GM21515 (cell line): Measurements from ENCODE around the gene TMEM86B.
"Not testable (repeated sequence)": the region's sequence is repeated elsewhere in the genome, so short reads cannot be mapped to it uniquely, and the experiment has no call there.

ENCODE experiments used
- ATAC-seq: cut with Tn5 transposase; IDR thresholded peaks from one replicate; pipeline ENCODE4 v1.9.1; 2021; ENCODE audit not compliant: unreplicated experiment

Gene TMEM86B

DNA sequence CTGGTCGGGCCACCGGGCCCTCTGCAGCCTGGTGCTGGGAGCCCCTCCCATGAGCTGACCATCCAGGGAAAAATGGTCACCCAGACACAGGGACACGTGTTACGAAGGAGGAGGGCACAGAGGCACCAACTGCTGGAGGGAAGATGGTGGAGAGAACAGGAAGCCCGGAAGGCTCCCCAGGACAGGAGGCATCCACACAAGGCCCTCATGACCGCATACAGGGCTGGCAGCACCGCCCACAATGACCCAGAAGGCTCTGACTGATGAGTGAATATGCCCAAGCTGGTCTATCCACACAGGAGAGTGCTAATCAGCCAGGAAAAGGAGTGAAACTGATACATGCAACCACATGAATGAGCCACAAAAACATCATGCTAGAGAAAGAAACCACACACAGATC is 14.0 kb upstream of the TMEM86B start:
- no peak for ATAC-seq

DNA sequence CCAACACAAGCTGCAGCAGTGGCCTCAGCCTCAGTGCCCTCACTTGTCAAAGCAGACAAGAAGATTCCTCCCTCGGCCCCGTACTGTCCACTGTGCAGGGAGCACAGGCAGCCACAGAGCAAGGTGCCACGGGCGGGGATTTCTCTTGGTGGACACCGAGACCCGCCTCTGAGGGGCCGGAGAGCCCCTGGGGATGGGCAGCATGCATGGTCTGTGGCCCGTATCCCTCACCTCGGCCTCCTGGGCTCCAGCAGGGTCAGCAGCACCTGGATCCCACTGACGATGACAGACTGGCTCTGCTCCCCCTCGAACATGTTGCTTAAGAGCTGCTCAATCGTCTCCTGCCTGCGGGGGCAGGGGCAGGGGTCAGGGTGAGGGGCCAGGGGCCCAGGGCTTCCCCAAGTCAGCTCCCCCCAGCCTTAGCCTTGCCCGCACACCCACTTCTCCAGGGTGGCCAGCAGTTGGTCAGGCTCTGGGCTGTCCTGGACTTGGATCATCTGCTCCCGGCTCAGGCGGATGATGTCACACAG is 13.4 kb upstream of the TMEM86B start:
- no peak for ATAC-seq

DNA sequence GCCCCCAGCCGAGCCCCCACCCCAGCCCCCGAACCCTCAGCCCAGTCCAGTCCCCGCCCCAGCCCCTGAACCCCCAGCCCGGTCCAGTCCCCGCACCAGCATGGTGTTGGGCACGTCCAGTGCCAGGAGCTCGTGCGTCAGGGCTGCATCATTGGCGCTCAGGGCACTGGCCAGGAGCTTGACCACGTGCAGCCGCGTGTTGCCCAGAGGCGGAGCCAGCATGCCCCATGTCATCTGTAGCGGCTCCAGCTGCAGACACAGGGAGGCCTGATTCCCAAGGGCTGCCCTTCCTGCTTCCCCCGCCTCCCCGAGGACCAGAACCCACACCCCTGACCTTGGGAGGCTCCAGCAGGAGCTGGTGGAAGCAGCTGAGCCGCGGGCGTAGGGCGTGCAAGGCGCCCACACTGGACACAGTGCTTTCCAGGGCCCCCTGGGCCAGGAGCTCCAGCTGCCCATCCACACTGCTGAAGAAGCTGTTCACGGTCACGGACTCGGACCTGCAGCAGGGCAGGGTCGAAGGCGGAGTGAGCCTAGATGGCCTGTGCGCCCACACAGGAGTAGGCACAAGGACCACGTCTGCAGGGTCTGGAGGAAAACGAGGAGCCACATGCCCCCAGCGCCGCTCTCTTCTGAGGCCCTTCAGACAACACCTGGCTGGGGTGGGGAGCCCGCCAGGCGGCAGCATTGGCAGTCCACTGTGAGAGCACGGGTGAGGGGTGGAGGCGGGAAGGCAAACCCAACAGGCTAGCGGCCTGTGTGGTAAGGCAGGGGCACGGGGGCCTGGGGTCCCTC is 12.8 kb upstream of the TMEM86B start:
- ATAC-seq = no peak

DNA sequence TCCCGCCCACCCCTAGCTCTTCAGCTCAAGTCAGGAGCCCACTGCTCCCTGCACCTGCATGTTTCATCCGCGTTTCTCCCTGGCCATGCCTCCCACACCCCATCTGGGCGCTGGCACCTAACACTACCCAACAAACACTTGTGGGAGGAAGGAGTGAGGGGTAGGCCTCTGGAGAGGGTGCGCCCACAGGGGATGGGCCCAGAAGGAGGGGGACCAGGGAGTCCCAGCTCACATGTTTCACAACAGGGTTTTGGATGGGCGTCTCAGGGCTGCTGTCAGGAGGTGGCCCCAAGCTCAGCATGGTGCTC is 12.1 kb upstream of the TMEM86B start:
- ATAC-seq = no peak

DNA sequence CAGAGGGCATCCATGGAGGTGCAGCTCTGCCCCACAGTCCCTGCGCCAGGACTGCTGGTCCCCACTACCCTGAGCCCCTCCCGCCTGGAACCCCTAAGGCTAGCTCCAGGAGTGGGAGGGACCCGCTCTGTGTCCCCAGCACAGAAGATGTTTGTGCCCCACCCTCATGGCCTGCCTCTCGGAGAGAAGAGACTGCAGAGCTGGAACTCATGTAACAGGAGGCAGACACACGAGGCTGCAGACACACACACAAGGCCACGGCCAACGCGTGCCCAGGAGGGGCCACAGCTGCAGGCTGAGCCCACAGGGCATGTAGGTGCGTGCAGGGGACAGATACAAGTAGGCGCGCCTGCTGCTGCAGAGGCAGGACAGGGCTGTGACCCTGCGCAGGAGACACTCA is 10.4 kb upstream of the TMEM86B start:
- ATAC-seq = no peak

DNA sequence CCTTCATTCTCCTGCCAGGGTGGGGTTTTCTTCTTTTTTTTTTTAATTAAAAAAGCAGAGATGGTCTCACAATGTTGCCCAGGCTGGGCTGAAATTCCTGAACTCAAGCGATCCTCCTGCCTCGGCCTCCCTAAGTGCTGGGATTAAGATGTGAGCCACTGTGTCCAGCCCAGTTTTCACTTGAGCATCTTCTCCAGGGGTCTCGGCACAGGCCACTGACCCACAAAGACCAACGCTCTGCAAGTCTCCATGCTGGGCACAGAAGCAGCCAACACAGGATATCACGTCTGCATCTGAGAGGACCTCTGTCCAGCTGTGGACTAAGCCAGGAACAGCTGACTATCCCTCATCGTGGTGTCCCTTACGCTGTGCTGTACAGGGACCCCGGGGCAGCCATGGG is 9.5 kb upstream of the TMEM86B start:
- ATAC-seq = no peak

DNA sequence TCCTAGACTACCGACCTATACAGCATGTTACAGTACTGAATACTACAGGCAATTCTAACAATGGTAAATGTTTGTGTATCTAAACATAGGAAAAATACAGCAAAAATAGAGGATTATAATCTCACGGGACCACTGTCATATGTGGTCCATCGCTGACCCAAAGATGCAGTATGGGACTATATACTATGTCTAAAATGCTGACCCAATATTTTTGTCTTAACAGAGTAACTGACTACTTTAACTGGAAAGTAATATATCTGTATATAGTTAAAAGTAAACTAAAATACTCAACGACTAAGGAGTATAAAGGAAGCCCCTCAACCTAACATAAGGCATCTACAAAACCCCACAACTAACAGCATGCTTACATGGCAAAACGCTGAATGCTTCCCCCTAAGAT is 4.4 kb upstream of the TMEM86B start:
- no peak for ATAC-seq

DNA sequence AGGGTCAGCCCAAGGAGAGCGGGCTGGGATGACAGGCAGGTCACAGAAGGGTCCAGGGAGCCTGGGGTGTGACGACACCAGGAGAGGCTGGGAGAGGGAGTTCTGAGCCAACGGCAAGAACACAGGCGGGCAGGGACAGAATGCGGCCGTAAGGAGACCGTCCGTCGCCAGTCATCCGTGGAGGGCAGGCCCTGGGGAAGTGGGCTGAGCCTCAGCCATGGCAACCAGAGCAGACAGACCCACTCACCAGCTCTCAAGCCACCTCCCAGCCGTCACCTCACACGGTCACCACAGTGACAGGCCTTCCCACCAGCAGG is 3.7 kb upstream of the TMEM86B start:
- no peak for ATAC-seq

DNA sequence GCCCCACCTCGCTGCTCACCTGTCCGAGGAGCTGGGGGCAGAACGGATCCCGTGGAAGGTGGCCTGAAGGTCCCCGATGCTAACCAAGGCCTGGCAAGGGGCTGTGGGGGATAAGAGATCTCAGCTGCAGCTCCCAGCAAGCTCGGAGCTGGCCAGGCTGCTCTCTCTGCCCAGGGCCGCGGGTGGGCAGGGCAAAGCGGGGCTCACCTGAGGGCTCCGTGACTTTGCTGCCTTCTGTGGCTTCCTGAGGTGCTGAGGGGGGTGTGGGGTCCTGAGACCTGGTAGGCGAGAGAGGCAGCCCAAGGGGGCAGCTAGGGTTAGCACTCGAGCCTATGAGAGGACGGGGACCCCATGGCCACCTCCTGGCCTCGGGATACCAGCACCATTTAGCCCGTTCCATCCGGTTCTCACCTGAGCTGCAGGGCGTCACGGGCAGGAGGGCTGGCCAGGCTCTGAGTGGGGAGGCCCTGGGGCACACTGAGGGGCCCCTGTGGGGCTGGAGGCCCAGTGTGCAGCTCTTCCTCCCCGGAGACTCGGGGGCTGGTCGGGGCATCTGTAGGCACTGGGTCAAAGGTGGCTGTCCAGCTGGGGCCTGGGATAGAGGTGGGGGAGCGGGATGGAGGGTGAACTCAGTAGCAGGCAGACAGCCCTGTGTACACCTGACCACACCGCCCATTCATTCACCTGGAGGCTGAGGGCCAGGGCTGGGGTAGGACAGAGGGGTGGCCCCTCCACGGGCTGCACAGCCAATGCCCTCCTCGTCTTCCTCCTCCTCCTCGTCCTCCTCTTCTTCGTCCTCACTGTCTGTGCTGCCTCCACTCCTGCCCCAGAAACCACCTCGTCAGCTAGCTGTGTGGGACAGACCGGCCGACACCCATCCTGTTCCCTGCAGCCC is 3.1 kb upstream of the TMEM86B start:
- no peak for ATAC-seq

DNA sequence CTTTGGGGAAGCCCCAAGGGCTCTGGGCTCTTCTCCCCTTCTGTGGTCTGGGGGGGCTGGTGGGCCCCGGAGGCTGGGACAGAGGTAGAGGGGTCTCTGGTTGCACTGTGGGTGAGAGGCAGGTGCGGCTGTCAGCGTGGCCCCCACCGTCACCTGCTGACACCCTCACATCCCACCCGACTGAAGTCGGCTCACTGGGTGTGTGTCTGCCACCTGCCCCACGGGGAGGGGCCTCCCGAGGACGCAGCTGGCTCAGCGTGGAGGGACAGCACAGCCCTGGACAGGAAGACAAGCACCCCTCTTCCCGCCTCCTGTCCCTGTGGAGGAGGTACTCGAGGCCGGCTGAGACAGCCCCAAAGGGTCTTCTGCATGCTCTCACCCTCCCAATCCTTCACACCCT is 2.2 kb upstream of the TMEM86B start:
- ATAC-seq = no peak

DNA sequence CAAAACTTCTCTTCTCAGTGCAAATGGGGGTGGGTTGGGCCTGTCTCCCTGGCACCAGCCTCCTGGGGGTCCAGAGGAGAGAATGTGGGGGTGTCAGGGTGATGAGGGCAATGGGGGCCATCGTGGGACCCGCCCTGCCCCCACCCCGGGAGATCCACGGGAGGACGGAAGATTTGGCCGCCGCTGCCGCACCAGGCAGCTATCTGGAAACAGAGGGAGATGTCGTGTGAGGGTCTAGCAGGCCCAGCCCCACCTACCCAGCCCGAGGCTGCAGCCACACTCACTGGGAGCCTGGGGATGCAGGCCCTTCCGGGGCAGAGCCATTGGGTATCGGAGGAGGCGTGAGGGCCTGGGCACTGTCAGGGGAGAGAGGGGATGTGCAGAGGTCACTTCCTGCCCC is 1.8 kb upstream of the TMEM86B start:
- no peak for ATAC-seq

DNA sequence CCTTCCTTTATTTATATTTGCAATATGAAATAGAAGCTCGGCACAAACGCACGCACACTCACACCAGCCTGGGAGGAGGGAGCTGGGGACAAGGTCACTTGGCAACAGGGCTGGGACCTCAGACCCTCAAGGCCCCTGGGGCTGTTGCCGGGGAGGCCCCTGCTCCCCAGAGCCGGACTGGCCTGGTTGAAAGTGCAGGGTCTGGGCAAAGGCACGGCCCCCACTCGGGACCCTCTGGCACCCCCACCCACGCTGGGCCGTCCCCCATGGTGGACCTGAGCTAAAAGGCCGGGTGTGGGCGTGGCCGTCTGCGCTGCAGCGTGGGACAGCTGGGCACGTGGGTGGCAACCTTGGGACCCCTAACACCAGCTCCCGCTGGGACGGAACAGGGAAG is 1.2 kb upstream of the TMEM86B start:
- ATAC-seq = no peak

DNA sequence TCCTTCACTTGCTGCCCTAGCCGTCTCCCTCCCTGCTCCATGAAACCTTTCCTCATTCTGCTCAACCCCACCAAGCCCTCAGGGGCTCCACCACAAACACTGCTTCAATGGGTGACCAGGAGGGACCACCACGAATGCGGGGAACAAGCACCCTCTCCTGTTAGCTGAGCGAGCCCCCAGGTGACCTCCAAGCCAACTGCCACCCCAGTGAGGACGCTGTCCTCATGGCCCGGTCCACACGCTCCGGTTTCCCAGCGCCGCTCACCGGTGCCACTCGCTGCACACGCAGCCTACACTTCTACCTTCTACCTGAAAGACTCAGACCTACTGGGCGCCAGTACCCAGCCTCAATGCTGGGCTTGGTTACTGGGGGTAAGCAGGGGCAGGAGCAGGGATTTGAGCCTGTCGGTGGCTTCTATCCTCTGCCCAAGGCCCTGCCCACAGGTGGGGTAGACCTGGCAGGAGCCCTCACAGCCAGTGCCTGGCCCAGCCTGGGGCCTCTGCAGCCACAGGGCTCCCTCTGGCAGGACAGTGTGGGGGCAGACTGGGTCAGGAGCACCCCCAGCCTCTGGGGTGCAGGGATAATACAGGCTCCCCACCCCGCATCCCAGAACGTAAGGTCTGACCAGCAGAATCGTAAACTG is 704 bp upstream of the TMEM86B start:
- ATAC-seq = no peak

DNA sequence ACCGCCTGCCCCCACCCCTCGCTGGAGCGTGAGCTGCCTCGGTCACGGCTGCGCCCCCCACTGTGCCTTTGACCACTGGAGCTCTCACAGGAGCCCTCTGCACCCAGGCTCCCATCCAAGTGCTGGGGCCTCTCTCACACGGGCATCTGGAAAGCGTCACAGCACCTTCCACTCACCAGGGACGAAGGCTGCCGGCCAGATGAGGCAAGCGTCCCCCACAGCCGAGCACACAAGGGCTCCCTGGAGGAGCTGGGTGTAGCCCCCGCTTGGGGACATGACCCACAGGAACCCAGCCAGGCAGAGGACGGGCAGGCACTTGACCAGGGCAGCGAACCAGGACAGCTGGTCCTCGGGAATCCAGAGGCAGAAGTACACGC is 560 bp downstream of the TMEM86B start:
- ATAC-seq = no peak

DNA sequence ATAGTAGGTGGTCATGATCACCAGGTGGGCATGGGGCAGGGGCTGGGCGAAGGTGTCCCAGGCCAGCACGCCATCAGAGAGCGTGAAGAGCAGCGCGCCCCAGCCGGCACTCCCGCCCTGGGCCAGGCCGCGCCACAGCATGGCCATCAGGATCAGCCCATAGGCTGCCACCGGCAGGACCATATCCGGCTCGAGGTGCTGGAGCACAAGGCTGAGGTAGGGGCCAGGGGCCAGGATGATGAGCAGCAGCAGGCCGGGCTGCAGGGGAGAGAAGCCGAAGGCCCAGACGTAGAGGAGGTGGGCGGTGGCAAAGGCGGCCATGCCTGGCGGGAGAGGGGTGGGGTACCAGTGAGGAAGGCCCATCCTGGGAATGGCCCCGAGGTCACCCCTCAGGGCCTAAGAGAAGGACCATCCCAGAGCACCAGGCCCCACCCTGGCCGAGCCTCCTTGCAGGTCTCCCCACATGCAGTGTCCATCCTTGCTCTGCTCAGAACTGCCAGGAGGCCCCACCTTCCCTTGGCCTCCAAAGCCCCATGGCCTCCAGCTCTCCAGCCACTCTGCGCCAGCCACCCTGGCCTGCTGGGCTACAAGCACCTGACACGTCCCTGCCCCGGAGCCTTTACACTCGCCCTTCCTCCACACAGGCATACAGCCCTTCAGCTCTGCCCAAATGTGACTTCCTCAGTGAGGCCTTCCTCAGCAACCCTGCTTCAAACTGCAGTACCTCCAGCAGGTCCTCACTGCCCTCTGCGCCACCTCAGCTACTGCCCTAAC is 1.1 kb downstream of the TMEM86B start:
- ATAC-seq = no peak

DNA sequence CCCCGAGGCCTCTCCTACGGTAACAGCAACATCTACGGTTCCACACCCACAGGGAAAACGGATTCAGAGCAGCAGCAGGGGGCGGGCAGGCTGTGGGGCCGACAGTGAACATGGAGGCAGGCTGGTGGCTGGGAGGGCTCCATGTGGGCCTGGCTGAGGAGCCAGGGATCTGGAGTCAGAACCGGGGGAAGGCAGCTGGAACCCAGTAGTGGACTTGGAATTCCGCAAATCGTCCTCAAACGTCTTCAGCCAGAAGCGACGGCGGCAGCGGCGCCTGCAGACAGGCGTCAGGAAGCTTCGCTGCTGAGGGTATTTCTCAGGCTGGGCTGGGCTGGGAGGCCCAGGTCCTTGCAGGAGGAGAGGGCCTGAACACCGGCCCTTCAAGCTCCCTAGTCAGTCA is 1.8 kb downstream of the TMEM86B start:
- ATAC-seq = no peak

DNA sequence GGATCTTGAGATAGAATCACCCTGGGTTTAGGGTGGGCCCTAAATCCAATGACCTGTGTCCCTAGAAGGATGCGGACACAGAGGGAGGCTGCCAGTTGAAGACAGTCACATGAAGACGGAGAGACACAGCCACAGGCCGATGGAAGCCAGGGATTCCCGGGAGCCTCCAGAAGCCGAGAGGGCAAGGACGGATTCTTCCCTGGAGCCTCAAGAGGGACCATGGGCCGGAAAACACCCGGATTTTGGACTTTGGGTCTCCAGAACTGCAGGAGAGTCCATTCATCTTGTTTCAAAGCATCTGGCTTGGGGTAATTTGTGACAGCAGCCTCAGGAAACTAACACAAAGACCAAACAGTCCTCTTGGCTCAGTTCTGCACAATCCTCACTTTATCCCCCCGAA is 2.3 kb downstream of the TMEM86B start:
- ATAC-seq = no peak

DNA sequence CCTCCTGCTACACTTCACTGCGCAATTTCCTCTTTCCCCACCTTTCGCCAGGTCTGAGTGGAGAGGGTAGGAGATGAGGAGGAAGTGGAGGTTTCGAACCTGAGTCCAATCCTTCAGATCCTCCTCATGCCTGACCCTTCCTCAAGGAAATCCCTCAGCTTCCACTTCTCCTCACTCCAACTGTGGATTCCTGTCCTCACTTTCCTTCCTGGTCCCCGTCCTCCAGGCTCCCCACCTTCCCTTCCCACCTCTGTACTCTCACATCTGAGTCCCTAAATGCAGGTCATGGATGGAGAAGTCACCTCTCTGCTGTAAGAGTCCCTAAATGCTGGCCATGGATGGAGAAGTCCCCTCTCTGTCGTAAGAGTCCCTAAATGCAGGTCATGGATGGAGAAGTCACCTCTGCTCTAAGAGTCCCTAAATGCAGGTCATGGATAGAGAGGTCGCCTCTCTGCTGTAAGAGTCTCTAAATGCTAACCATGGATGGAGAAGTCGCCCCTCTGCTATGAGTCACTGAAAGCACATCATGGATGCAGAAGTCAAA is 3.1 kb downstream of the TMEM86B start:
- ATAC-seq = no peak

DNA sequence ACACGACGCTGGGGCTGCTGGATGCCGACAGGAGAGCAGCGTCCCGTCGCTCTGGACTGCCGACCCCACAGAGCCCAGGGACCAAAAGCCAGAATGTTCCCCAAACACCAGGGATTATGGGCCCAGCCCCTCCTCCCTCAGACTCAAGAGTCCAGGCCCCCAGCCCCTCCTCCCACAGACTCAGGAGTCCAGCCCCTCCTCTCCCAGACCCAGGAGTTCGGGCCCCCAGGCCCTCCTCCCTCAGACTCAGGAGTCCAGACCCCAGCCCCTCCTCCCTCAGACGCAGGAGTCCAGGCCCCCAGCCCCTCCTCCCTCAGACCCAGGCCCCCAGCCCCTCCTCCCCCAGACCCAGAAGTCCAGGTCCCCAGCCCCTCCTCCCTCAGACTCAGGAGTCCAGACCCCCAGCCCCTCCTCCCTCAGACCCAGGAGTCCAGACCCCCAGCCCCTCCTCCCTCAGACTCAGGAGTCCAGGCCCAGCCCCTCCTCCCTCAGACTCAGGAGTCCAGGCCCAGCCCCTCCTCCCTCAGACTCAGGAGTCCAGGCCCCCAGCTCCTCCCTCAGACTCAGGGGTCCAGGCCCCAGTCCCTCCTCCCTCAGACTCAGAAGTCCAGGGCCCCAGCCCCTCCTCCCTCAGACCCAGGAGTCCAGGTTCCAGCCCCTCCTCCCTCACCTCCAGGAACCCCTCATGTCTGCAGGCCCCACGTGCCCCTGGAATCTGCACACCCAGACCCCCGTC is 3.7 kb downstream of the TMEM86B start:
- ATAC-seq = not testable (repeated sequence)

DNA sequence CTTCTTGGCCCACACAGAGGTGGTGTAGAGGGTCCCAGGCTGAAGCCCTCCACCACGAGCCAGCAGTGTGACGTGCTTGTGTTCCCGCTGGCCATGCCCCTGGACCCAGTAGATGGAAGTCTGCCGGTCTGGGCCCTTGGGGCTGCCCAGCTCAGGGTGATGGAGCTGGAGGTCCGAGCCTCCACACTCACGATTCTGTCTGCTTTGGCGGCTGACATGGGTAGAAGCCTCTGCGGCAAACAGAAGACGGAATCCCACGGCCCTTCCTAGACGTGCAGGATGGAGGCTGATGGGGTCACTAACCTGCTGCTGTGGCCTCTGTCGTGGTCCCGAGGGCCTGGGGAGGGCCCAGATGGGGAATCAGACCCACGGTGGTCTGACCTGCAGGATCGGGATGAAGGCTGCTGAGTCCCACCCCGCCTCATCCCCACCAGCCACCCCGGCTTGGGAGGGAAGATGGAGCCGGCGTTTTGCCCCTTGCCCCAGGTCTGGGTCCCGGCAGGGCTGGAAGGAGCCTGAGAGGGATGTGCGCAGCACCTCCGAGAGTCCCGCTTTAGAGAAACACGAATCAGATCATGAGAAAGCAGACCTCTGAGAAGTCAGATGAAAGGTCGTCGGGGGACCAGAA is 4.4 kb downstream of the TMEM86B start:
- ATAC-seq = no peak
